ENCODE measurements around the gene NR2F1-AS1.

DNA sequence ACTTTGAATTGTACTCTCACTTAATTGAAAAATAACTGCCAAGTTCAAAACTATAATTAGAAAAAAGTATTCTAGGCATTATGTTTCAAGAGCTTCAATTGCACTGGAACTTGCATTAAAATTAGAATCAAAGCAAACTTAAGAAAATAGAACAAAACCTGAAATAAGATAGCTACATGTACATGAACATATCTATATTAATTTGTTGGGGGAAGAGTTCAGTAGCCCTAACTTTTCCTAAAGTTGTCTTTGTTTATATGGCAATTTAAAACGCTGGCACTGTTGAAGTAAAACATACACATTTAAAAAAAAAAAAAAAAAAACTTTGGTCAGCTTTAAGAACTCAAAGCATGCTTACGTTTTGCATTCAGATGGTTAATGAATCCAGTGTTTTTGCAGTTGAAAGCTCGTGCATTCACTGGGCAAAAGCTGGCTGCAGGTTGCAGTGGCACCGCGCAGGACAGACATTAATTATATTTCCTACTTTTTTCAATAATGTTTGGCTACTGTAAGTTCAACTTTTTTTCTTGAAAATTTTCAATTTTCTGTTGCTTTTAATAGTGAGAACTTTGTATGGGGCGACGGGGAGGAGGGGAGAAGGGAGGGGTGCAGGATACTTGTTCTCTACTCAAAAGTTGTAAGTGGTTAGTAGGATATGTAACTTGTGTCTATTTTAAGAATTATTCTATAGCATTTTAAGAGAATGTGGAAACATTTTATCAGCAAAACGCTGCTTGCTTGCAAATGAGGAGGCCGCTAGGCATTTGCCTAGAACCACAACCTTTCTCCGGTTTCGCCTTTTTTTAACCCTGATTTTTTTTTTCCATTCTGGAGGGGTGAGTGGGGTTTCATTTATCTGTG lies 5.9 kb upstream of the NR2F1-AS1 start:
- TF ChIP-seq, protein P1, sequence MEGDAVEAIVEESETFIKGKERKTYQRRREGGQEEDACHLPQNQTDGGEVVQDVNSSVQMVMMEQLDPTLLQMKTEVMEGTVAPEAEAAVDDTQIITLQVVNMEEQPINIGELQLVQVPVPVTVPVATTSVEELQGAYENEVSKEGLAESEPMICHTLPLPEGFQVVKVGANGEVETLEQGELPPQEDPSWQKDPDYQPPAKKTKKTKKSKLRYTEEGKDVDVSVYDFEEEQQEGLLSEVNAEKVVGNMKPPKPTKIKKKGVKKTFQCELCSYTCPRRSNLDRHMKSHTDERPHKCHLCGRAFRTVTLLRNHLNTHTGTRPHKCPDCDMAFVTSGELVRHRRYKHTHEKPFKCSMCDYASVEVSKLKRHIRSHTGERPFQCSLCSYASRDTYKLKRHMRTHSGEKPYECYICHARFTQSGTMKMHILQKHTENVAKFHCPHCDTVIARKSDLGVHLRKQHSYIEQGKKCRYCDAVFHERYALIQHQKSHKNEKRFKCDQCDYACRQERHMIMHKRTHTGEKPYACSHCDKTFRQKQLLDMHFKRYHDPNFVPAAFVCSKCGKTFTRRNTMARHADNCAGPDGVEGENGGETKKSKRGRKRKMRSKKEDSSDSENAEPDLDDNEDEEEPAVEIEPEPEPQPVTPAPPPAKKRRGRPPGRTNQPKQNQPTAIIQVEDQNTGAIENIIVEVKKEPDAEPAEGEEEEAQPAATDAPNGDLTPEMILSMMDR (conservative IDR thresholded peaks at IDR 0.05; ENCODE audit: low read depth, low read length), result no peak
- TF ChIP-seq EZH2 (IDR thresholded peaks at IDR 0.05; ENCODE audit: low read length, unreplicated experiment) (no peak), EZH2phosphoT487 (IDR thresholded peaks at IDR 0.05; ENCODE audit: borderline replicate concordance, low read length) (no peak)

All from PC-3 (cell line).